HepG2 (cell line): Measurements from ENCODE around the gene CARD19. TPM values are rescaled to one million over a fixed set of nuclear protein-coding genes. Genes with fewer than 3 reads are reported as not detected.

Experiments
- HMGXB3 ChIP-seq: sonication (generic); formaldehyde crosslinking; IDR thresholded peaks from 2 replicates; pipeline ENCODE4 v1.4.0; 2020; ENCODE audit warnings: missing genetic modification reagents, borderline replicate concordance
- JDP2 ChIP-seq: sonication (generic); formaldehyde crosslinking; IDR thresholded peaks from 2 replicates; pipeline ENCODE4 v1.8.1; 2022; ENCODE audit warnings: missing genetic modification reagents, borderline replicate concordance
- MAF1 ChIP-seq: sonication (generic); formaldehyde crosslinking; IDR thresholded peaks from 2 replicates; pipeline ENCODE4 v1.5.0; 2020; ENCODE audit warnings: missing genetic modification reagents, borderline replicate concordance
- ZBTB37 ChIP-seq: sonication (generic); formaldehyde crosslinking; IDR thresholded peaks from 2 replicates; pipeline ENCODE4 v1.4.0; 2020; ENCODE audit warnings: mild to moderate bottlenecking, missing genetic modification reagents
- ZNF382 ChIP-seq: sonication (generic); formaldehyde crosslinking; IDR thresholded peaks from 2 replicates; pipeline ENCODE4 v1.5.0; 2020; ENCODE audit warnings: missing genetic modification reagents, mild to moderate bottlenecking, borderline replicate concordance
- ZNF430 ChIP-seq: sonication (generic); formaldehyde crosslinking; IDR thresholded peaks from 2 replicates; pipeline ENCODE4 v1.9.0; 2021; ENCODE audit warnings: mild to moderate bottlenecking, missing genetic modification reagents
- polyA plus RNA-seq, 8 experiments: library from polyadenylated mRNA; depleted of rRNA in 3 of 8; stranded (reverse) in 7 of 8; unstranded in 1 of 8; fragments of >200 nt; fragmentation: Illumina TruSeq in 4 of 8; extraction: Trizol in 4 of 8; gene quantifications; 2 replicates each; pipeline versions ENCODE4 v1.2.1 to v1.2.3, GENCODE V29; 2011 to 2016; ENCODE audit warnings: low read depth in 4 of 8, missing spikeins in 1 of 8, mixed read lengths in 1 of 8; ENCODE audit not compliant: insufficient read depth in 1 of 8
- total RNA-seq, 5 experiments: library from RNA; depleted of rRNA; stranded (reverse); fragments of >200 nt; fragmentation: Illumina TruSeq; extraction: Trizol; gene quantifications; 2 replicates each; pipeline ENCODE4 v1.2.3, GENCODE V29; 2016; ENCODE audit warnings: low read depth in 1 of 5
- TF ChIP-seq, protein P1 (sequence below): sonication (generic); formaldehyde crosslinking; IDR thresholded peaks from 2 replicates; pipeline ENCODE4 v1.4.0; 2020; ENCODE audit warnings: low read depth, mild to moderate bottlenecking, missing genetic modification reagents
- TF ChIP-seq, protein P2 (sequence below), 2 experiments: IDR thresholded peaks; 2 replicates each; pipeline ENCODE4 v1.6.1; 2011 to 2012; ENCODE audit warnings: low read length in 2 of 2, borderline replicate concordance in 1 of 2, low read depth in 1 of 2, mild to moderate bottlenecking in 1 of 2, moderate library complexity in 1 of 2

CARD19 gene
- total and polyA plus RNA-seq, 2 of the 13 experiments (the other 11 are each of a cell fraction or from before 2014, with no cell fraction given): 18.4 to 47.2 TPM

- TF ChIP-seq HMGXB3: no peak
- TF ChIP-seq, protein P1, sequence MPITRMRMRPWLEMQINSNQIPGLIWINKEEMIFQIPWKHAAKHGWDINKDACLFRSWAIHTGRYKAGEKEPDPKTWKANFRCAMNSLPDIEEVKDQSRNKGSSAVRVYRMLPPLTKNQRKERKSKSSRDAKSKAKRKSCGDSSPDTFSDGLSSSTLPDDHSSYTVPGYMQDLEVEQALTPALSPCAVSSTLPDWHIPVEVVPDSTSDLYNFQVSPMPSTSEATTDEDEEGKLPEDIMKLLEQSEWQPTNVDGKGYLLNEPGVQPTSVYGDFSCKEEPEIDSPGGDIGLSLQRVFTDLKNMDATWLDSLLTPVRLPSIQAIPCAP (CRISPR knock-in tag): no peak
- TF ChIP-seq JDP2 (CRISPR knock-in tag): no peak
- no peak for TF ChIP-seq ZNF382
- TF ChIP-seq MAF1: no peak
- TF ChIP-seq, protein P2, sequence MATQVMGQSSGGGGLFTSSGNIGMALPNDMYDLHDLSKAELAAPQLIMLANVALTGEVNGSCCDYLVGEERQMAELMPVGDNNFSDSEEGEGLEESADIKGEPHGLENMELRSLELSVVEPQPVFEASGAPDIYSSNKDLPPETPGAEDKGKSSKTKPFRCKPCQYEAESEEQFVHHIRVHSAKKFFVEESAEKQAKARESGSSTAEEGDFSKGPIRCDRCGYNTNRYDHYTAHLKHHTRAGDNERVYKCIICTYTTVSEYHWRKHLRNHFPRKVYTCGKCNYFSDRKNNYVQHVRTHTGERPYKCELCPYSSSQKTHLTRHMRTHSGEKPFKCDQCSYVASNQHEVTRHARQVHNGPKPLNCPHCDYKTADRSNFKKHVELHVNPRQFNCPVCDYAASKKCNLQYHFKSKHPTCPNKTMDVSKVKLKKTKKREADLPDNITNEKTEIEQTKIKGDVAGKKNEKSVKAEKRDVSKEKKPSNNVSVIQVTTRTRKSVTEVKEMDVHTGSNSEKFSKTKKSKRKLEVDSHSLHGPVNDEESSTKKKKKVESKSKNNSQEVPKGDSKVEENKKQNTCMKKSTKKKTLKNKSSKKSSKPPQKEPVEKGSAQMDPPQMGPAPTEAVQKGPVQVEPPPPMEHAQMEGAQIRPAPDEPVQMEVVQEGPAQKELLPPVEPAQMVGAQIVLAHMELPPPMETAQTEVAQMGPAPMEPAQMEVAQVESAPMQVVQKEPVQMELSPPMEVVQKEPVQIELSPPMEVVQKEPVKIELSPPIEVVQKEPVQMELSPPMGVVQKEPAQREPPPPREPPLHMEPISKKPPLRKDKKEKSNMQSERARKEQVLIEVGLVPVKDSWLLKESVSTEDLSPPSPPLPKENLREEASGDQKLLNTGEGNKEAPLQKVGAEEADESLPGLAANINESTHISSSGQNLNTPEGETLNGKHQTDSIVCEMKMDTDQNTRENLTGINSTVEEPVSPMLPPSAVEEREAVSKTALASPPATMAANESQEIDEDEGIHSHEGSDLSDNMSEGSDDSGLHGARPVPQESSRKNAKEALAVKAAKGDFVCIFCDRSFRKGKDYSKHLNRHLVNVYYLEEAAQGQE (IDR thresholded peaks at IDR 0.05; ENCODE audit: borderline replicate concordance in 1 of 2, low read depth in 1 of 2, low read length in 2 of 2): no peak
- TF ChIP-seq ZBTB37 (CRISPR knock-in tag): no peak
- TF ChIP-seq ZNF430 (CRISPR knock-in tag): no peak
These were observed 9.6 kb downstream of the CARD19 start (continued) for GRCh38 chr9:93105620-93106019.
